ENCODE results near the gene TFEB. TPM values are rescaled to one million over a fixed set of nuclear protein-coding genes. Genes with fewer than 3 reads are reported as not detected.
A peak's percentile ranks its signal among the peaks of the same experiment; 100 is the strongest.

TFEB gene
- total RNA-seq, 1 donor from 2014 or later = 0.13 TPM

- Histone ChIP-seq H3K9ac (no peak overlapping the region), H3F3A (ENCODE audit: low read depth) (peaks cover 21% of the 10 kb centered on the region), H3K36me3 (no peaks in the 10 kb centered on the region), H3K27me3 (peaks cover 12% of the 10 kb centered on the region), H4K20me1 (ENCODE audit: low read depth) (peaks cover 61% of the 10 kb centered on the region), H3K4me2 (peak overlapping the region; percentile 75), H3K4me1 (peaks cover 39% of the 10 kb centered on the region), H2AFZ (replicated peaks) (no peak overlapping the region), H3K79me2 (ENCODE audit: low read depth) (peaks cover 12% of the 10 kb centered on the region), H3K4me3 (peak overlapping the region; percentile 16), H3K27ac (no peak overlapping the region), H3K9me3 (ENCODE audit: low read depth) (no peaks in the 10 kb centered on the region)
- Mint-ChIP-seq H3K4me1 (peaks cover 54% of the 10 kb centered on the region), H3K36me3 (peaks cover 36% of the 10 kb centered on the region), H3K9me3 (no peaks in the 10 kb centered on the region), H3K4me3 (peak overlapping the region; percentile 73), H3K27ac (peak overlapping the region; percentile 92), H3K27me3 (ENCODE audit: insufficient read depth, low read depth) (peaks cover 13% of the 10 kb centered on the region)
- DNase-seq (ENCODE audit: low spot score) = peak; percentile 38
- TF ChIP-seq EZH2phosphoT487 (IDR thresholded peaks at IDR 0.05) (no peak), CTCF (IDR thresholded peaks at IDR 0.05) (no peak), EZH2 (IDR thresholded peaks at IDR 0.05) (no peak)
These were observed 90.3 kb downstream of the TFEB start for GRCh38 chr6:41645007-41645618.

GRCh38 chr6:41644297-41644879 lies 91.0 kb downstream of the TFEB start:
- H3K36me3 ChIP-seq = no peaks in the 10 kb centered on the region
- no peaks in the 10 kb centered on the region for H3K9me3 ChIP-seq (ENCODE audit: low read depth)
- no peak overlapping the region for H2AFZ ChIP-seq (replicated peaks)
- H3K4me1 Mint-ChIP-seq = peaks cover 60% of the 10 kb centered on the region
- peak; percentile 71 for DNase-seq (ENCODE audit: low spot score)
- H3K79me2 ChIP-seq (ENCODE audit: low read depth) = peaks cover 20% of the 10 kb centered on the region
- peak overlapping the region; percentile 16 for H3K4me3 ChIP-seq
- peaks cover 35% of the 10 kb centered on the region for H3K36me3 Mint-ChIP-seq
- peaks cover 68% of the 10 kb centered on the region for H4K20me1 ChIP-seq (ENCODE audit: low read depth)
- no peaks in the 10 kb centered on the region for H3K9me3 Mint-ChIP-seq
- peaks cover 16% of the 10 kb centered on the region for H3K27me3 Mint-ChIP-seq (ENCODE audit: insufficient read depth, low read depth)
- no peak for TF ChIP-seq CTCF (IDR thresholded peaks at IDR 0.05)
- TF ChIP-seq EZH2phosphoT487 (IDR thresholded peaks at IDR 0.05) = no peak
- no peak for TF ChIP-seq EZH2 (IDR thresholded peaks at IDR 0.05)
- peaks cover 21% of the 10 kb centered on the region for H3F3A ChIP-seq (ENCODE audit: low read depth)
- H3K4me2 ChIP-seq = peak overlapping the region; percentile 75
- peaks cover 46% of the 10 kb centered on the region for H3K4me1 ChIP-seq
- peaks cover 18% of the 10 kb centered on the region for H3K27me3 ChIP-seq
- no peak overlapping the region for H3K9ac ChIP-seq
- H3K4me3 Mint-ChIP-seq = peak overlapping the region; percentile 73
- H3K27ac Mint-ChIP-seq = peak overlapping the region; percentile 92
- H3K27ac ChIP-seq = no peak overlapping the region

GRCh38 chr6:41643899-41644269 lies 91.5 kb downstream of the TFEB start:
- Histone ChIP-seq H4K20me1 (ENCODE audit: low read depth) (peaks cover 69% of the 10 kb centered on the region), H3K9me3 (ENCODE audit: low read depth) (no peaks in the 10 kb centered on the region), H2AFZ (replicated peaks) (no peak overlapping the region), H3F3A (ENCODE audit: low read depth) (peaks cover 21% of the 10 kb centered on the region), H3K4me1 (peaks cover 48% of the 10 kb centered on the region), H3K4me2 (peak overlapping the region; percentile 75), H3K27me3 (peaks cover 20% of the 10 kb centered on the region), H3K4me3 (no peak overlapping the region), H3K79me2 (ENCODE audit: low read depth) (peaks cover 21% of the 10 kb centered on the region), H3K9ac (no peak overlapping the region), H3K36me3 (no peaks in the 10 kb centered on the region), H3K27ac (no peak overlapping the region)
- H3K27ac Mint-ChIP-seq = no peak overlapping the region
- no peak for DNase-seq (ENCODE audit: low spot score)
- no peak for TF ChIP-seq EZH2phosphoT487 (IDR thresholded peaks at IDR 0.05)
- no peak for TF ChIP-seq EZH2 (IDR thresholded peaks at IDR 0.05)
- no peak for TF ChIP-seq CTCF (IDR thresholded peaks at IDR 0.05)
- H3K9me3 Mint-ChIP-seq = no peaks in the 10 kb centered on the region
- peaks cover 64% of the 10 kb centered on the region for H3K4me1 Mint-ChIP-seq
- peaks cover 18% of the 10 kb centered on the region for H3K27me3 Mint-ChIP-seq (ENCODE audit: insufficient read depth, low read depth)
- H3K4me3 Mint-ChIP-seq = peak overlapping the region; percentile 46
- H3K36me3 Mint-ChIP-seq = peaks cover 31% of the 10 kb centered on the region
